ENCODE measurements around the gene E4F1.

DNA sequence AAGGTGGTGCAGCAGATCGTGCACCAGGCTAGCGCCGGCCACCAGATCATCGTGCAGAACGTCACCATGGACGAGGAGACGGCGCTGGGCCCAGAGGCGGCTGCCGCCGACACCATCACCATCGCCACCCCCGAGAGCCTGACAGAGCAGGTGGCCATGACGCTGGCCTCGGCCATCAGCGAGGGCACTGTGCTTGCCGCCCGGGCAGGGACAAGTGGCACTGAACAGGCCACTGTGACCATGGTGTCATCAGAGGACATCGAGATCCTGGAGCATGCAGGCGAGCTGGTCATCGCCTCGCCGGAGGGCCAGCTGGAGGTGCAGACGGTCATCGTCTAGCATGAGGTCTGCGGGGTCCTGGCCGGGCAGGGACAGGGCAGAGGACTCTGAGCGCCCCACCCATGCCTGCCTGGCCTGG, 11.9 kb downstream of the E4F1 start:
- no peak for TF ChIP-seq POLR2A (IDR thresholded peaks at IDR 0.05; ENCODE audit: low read length)
- no peak for TF ChIP-seq GATA1 (IDR thresholded peaks at IDR 0.05; ENCODE audit: low read depth, low read length)
